ENCODE measurements around the gene ANKRD30A. TPM values are rescaled to one million over a fixed set of nuclear protein-coding genes. Genes with fewer than 3 reads are reported as not detected.

The ANKRD30A gene
- total RNA-seq, 1 experiment from 2014 or later = not detected

DNA sequence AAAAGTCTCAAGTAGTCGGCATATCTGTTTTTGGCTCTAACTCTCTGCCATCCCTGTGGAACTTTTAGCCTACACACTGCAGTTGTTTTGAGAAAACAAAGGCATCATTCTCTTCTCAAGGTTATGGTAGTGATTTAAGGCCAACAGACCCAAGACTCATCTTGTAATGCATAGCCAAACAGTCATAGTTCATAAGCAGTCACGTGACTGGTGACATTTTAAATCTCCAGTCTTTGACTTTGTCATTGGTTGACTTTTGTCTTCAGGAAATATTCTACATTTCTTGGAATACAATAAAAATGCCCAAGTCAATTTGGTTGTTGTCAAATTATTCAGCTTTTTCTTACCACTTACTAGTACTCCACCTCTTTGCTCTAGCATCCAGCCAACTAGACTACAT, 114.8 kb downstream of the ANKRD30A start:
- H3K9me3 Mint-ChIP-seq = peaks cover 61% of the 10 kb centered on the region
- no peak for TF ChIP-seq SMAD4 (CRISPR knock-in tag; IDR thresholded peaks at IDR 0.05)
- TF ChIP-seq, protein P1, sequence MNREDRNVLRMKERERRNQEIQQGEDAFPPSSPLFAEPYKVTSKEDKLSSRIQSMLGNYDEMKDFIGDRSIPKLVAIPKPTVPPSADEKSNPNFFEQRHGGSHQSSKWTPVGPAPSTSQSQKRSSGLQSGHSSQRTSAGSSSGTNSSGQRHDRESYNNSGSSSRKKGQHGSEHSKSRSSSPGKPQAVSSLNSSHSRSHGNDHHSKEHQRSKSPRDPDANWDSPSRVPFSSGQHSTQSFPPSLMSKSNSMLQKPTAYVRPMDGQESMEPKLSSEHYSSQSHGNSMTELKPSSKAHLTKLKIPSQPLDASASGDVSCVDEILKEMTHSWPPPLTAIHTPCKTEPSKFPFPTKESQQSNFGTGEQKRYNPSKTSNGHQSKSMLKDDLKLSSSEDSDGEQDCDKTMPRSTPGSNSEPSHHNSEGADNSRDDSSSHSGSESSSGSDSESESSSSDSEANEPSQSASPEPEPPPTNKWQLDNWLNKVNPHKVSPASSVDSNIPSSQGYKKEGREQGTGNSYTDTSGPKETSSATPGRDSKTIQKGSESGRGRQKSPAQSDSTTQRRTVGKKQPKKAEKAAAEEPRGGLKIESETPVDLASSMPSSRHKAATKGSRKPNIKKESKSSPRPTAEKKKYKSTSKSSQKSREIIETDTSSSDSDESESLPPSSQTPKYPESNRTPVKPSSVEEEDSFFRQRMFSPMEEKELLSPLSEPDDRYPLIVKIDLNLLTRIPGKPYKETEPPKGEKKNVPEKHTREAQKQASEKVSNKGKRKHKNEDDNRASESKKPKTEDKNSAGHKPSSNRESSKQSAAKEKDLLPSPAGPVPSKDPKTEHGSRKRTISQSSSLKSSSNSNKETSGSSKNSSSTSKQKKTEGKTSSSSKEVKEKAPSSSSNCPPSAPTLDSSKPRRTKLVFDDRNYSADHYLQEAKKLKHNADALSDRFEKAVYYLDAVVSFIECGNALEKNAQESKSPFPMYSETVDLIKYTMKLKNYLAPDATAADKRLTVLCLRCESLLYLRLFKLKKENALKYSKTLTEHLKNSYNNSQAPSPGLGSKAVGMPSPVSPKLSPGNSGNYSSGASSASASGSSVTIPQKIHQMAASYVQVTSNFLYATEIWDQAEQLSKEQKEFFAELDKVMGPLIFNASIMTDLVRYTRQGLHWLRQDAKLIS (CRISPR knock-in tag; IDR thresholded peaks at IDR 0.05; ENCODE audit: borderline replicate concordance) = no peak
- no peak for TF ChIP-seq MXD4 (CRISPR knock-in tag; IDR thresholded peaks at IDR 0.05; ENCODE audit: borderline replicate concordance)
- TF ChIP-seq, protein P2, sequence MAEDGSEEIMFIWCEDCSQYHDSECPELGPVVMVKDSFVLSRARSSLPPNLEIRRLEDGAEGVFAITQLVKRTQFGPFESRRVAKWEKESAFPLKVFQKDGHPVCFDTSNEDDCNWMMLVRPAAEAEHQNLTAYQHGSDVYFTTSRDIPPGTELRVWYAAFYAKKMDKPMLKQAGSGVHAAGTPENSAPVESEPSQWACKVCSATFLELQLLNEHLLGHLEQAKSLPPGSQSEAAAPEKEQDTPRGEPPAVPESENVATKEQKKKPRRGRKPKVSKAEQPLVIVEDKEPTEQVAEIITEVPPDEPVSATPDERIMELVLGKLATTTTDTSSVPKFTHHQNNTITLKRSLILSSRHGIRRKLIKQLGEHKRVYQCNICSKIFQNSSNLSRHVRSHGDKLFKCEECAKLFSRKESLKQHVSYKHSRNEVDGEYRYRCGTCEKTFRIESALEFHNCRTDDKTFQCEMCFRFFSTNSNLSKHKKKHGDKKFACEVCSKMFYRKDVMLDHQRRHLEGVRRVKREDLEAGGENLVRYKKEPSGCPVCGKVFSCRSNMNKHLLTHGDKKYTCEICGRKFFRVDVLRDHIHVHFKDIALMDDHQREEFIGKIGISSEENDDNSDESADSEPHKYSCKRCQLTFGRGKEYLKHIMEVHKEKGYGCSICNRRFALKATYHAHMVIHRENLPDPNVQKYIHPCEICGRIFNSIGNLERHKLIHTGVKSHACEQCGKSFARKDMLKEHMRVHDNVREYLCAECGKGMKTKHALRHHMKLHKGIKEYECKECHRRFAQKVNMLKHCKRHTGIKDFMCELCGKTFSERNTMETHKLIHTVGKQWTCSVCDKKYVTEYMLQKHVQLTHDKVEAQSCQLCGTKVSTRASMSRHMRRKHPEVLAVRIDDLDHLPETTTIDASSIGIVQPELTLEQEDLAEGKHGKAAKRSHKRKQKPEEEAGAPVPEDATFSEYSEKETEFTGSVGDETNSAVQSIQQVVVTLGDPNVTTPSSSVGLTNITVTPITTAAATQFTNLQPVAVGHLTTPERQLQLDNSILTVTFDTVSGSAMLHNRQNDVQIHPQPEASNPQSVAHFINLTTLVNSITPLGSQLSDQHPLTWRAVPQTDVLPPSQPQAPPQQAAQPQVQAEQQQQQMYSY (CRISPR knock-in tag; IDR thresholded peaks at IDR 0.05) = no peak
- TF ChIP-seq, protein P3, sequence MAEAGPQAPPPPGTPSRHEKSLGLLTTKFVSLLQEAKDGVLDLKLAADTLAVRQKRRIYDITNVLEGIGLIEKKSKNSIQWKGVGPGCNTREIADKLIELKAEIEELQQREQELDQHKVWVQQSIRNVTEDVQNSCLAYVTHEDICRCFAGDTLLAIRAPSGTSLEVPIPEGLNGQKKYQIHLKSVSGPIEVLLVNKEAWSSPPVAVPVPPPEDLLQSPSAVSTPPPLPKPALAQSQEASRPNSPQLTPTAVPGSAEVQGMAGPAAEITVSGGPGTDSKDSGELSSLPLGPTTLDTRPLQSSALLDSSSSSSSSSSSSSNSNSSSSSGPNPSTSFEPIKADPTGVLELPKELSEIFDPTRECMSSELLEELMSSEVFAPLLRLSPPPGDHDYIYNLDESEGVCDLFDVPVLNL (CRISPR knock-in tag; IDR thresholded peaks at IDR 0.05; ENCODE audit: borderline replicate concordance, low read depth) = no peak
- no peak for TF ChIP-seq NFYB (CRISPR knock-in tag; conservative IDR thresholded peaks at IDR 0.05; ENCODE audit: low read depth)
- TF ChIP-seq, protein P4, sequence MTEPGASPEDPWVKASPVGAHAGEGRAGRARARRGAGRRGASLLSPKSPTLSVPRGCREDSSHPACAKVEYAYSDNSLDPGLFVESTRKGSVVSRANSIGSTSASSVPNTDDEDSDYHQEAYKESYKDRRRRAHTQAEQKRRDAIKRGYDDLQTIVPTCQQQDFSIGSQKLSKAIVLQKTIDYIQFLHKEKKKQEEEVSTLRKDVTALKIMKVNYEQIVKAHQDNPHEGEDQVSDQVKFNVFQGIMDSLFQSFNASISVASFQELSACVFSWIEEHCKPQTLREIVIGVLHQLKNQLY (CRISPR knock-in tag; IDR thresholded peaks at IDR 0.05) = no peak
- no peak for TF ChIP-seq ATF1 (CRISPR knock-in tag; IDR thresholded peaks at IDR 0.05)
- TF ChIP-seq, protein P5, sequence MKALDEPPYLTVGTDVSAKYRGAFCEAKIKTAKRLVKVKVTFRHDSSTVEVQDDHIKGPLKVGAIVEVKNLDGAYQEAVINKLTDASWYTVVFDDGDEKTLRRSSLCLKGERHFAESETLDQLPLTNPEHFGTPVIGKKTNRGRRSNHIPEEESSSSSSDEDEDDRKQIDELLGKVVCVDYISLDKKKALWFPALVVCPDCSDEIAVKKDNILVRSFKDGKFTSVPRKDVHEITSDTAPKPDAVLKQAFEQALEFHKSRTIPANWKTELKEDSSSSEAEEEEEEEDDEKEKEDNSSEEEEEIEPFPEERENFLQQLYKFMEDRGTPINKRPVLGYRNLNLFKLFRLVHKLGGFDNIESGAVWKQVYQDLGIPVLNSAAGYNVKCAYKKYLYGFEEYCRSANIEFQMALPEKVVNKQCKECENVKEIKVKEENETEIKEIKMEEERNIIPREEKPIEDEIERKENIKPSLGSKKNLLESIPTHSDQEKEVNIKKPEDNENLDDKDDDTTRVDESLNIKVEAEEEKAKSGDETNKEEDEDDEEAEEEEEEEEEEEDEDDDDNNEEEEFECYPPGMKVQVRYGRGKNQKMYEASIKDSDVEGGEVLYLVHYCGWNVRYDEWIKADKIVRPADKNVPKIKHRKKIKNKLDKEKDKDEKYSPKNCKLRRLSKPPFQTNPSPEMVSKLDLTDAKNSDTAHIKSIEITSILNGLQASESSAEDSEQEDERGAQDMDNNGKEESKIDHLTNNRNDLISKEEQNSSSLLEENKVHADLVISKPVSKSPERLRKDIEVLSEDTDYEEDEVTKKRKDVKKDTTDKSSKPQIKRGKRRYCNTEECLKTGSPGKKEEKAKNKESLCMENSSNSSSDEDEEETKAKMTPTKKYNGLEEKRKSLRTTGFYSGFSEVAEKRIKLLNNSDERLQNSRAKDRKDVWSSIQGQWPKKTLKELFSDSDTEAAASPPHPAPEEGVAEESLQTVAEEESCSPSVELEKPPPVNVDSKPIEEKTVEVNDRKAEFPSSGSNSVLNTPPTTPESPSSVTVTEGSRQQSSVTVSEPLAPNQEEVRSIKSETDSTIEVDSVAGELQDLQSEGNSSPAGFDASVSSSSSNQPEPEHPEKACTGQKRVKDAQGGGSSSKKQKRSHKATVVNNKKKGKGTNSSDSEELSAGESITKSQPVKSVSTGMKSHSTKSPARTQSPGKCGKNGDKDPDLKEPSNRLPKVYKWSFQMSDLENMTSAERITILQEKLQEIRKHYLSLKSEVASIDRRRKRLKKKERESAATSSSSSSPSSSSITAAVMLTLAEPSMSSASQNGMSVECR (CRISPR knock-in tag; IDR thresholded peaks at IDR 0.05; ENCODE audit: borderline replicate concordance) = no peak
- no peak for TF ChIP-seq ZNF138 (CRISPR knock-in tag; conservative IDR thresholded peaks at IDR 0.05)
- TF ChIP-seq, protein P6, sequence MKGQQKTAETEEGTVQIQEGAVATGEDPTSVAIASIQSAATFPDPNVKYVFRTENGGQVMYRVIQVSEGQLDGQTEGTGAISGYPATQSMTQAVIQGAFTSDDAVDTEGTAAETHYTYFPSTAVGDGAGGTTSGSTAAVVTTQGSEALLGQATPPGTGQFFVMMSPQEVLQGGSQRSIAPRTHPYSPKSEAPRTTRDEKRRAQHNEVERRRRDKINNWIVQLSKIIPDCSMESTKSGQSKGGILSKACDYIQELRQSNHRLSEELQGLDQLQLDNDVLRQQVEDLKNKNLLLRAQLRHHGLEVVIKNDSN (CRISPR knock-in tag; IDR thresholded peaks at IDR 0.05) = no peak
- TF ChIP-seq, protein P7, sequence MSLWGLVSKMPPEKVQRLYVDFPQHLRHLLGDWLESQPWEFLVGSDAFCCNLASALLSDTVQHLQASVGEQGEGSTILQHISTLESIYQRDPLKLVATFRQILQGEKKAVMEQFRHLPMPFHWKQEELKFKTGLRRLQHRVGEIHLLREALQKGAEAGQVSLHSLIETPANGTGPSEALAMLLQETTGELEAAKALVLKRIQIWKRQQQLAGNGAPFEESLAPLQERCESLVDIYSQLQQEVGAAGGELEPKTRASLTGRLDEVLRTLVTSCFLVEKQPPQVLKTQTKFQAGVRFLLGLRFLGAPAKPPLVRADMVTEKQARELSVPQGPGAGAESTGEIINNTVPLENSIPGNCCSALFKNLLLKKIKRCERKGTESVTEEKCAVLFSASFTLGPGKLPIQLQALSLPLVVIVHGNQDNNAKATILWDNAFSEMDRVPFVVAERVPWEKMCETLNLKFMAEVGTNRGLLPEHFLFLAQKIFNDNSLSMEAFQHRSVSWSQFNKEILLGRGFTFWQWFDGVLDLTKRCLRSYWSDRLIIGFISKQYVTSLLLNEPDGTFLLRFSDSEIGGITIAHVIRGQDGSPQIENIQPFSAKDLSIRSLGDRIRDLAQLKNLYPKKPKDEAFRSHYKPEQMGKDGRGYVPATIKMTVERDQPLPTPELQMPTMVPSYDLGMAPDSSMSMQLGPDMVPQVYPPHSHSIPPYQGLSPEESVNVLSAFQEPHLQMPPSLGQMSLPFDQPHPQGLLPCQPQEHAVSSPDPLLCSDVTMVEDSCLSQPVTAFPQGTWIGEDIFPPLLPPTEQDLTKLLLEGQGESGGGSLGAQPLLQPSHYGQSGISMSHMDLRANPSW (CRISPR knock-in tag; conservative IDR thresholded peaks at IDR 0.05; ENCODE audit: low read depth) = no peak
- no peak for TF ChIP-seq NR1H2 (CRISPR knock-in tag; IDR thresholded peaks at IDR 0.05)
- TF ChIP-seq, protein P8, sequence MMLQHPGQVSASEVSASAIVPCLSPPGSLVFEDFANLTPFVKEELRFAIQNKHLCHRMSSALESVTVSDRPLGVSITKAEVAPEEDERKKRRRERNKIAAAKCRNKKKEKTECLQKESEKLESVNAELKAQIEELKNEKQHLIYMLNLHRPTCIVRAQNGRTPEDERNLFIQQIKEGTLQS (CRISPR knock-in tag; conservative IDR thresholded peaks at IDR 0.05) = no peak
- no peak for TF ChIP-seq ZNF396 (CRISPR knock-in tag; IDR thresholded peaks at IDR 0.05; ENCODE audit: borderline replicate concordance)
- TF ChIP-seq IRF2 (CRISPR knock-in tag; IDR thresholded peaks at IDR 0.05; ENCODE audit: borderline replicate concordance, low read depth) = no peak
- TF ChIP-seq ZNF232 (CRISPR knock-in tag; IDR thresholded peaks at IDR 0.05) = no peak
- TF ChIP-seq, protein P9, sequence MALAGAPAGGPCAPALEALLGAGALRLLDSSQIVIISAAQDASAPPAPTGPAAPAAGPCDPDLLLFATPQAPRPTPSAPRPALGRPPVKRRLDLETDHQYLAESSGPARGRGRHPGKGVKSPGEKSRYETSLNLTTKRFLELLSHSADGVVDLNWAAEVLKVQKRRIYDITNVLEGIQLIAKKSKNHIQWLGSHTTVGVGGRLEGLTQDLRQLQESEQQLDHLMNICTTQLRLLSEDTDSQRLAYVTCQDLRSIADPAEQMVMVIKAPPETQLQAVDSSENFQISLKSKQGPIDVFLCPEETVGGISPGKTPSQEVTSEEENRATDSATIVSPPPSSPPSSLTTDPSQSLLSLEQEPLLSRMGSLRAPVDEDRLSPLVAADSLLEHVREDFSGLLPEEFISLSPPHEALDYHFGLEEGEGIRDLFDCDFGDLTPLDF (CRISPR knock-in tag; IDR thresholded peaks at IDR 0.05) = no peak
- ATAC-seq (no peak), DNase-seq (ENCODE audit: low spot score) (no peak)
- no peak overlapping the region for H3K4me3 Mint-ChIP-seq
- no peaks in the 10 kb centered on the region for H3K4me1 Mint-ChIP-seq
- CTCF ChIA-PET = no interaction called here
- H3K36me3 Mint-ChIP-seq = peaks cover 40% of the 10 kb centered on the region
- POLR2A ChIA-PET = no interaction called here
- H3K27ac Mint-ChIP-seq = no peak overlapping the region
- H3K27me3 Mint-ChIP-seq (ENCODE audit: low read depth) = peaks cover 5% of the 10 kb centered on the region

Measured in WTC11 (cell line).